ENCODE data around the gene RTL3. TPM values are rescaled to one million over a fixed set of nuclear protein-coding genes. Genes with fewer than 3 reads are reported as not detected.

RTL3 gene
- polyA plus RNA-seq, 3 donors = not detected

DNA sequence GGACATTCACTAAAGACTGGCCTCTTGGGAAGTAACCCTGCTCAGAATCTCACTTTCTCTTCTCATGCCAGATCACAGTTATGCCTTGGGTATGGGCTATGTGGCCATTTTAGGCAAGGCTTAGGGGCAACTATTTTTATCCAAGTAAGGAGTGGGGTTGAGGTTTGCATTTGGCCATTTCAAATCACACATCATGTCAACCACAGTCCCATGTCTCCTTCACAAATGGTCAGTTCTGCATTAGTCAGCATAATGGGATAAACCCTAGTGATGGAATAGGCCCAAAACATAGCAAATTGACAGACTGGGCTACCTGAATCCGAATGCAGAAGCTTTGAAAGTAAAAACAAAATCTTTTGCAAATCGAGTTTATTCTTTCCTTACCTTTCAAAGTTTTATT lies 827 bp upstream of the RTL3 start:
- Histone ChIP-seq H3K4me2 (replicated peaks; ENCODE audit: extremely low read depth, low read length, poor library complexity, severe bottlenecking) (no peak overlapping the region), H3K4me1 (ENCODE audit: control insufficient read depth in 1 of 2, insufficient read depth in 2 of 2, low read length in 2 of 2) (peaks cover 11 to 22% of the 10 kb centered on the region in 2 donors), H3K27ac (ENCODE audit: low read depth in 1 of 2, low read length in 2 of 2) (no peak overlapping the region), H3K9me3 (replicated peaks in 1 of 2; ENCODE audit: control insufficient read depth in 1 of 2, insufficient read depth in 1 of 2, low read length in 2 of 2) (no peaks in the 10 kb centered on the region), H3K9ac (ENCODE audit: insufficient read depth, low read length, poor library complexity, severe bottlenecking) (no peak overlapping the region), H4K20me1 (ENCODE audit: insufficient read depth, low read length) (no peaks in the 10 kb centered on the region), H2AFZ (ENCODE audit: insufficient read depth, low read depth, low read length, poor library complexity, severe bottlenecking) (no peak overlapping the region), H3K79me2 (ENCODE audit: insufficient read depth, low read length) (no peaks in the 10 kb centered on the region), H3K36me3 (replicated peaks in 1 of 2; ENCODE audit: control insufficient read depth in 1 of 2, insufficient read depth in 2 of 2, low read length in 2 of 2) (no peaks in the 10 kb centered on the region), H3K27me3 (ENCODE audit: control insufficient read depth in 2 of 2, insufficient read depth in 2 of 2, low read length in 2 of 2) (no peaks in the 10 kb centered on the region), H3K4me3 (replicated peaks in 1 of 3; ENCODE audit: low read depth in 2 of 3, low read length in 3 of 3) (no peak overlapping the region)
- Mint-ChIP-seq H3K9me3 (peaks cover 0 to 3% (median 0%) of the 10 kb centered on the region in 7 donors), H3K4me1 (peaks cover 26% of the 10 kb centered on the region), H3K27me3 (ENCODE audit: low read depth in 3 of 3) (peaks cover 0 to 13% (median 1%) of the 10 kb centered on the region in 3 donors), H3K36me3 (no peaks in the 10 kb centered on the region), H3K27ac (peak overlapping the region in 1 of 7 donors; percentile 33), H3K4me3 (no peak overlapping the region)
- DNase-seq = no peak
- TF ChIP-seq, protein P1, sequence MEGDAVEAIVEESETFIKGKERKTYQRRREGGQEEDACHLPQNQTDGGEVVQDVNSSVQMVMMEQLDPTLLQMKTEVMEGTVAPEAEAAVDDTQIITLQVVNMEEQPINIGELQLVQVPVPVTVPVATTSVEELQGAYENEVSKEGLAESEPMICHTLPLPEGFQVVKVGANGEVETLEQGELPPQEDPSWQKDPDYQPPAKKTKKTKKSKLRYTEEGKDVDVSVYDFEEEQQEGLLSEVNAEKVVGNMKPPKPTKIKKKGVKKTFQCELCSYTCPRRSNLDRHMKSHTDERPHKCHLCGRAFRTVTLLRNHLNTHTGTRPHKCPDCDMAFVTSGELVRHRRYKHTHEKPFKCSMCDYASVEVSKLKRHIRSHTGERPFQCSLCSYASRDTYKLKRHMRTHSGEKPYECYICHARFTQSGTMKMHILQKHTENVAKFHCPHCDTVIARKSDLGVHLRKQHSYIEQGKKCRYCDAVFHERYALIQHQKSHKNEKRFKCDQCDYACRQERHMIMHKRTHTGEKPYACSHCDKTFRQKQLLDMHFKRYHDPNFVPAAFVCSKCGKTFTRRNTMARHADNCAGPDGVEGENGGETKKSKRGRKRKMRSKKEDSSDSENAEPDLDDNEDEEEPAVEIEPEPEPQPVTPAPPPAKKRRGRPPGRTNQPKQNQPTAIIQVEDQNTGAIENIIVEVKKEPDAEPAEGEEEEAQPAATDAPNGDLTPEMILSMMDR (IDR thresholded peaks at IDR 0.05) = no peak
- intact Hi-C loops (cut with micrococcal nuclease) = no loop called here
- WGBS (ENCODE audit: insufficient coverage) = no CpG with 5 or more reads among the region's 2 CpGs

DNA sequence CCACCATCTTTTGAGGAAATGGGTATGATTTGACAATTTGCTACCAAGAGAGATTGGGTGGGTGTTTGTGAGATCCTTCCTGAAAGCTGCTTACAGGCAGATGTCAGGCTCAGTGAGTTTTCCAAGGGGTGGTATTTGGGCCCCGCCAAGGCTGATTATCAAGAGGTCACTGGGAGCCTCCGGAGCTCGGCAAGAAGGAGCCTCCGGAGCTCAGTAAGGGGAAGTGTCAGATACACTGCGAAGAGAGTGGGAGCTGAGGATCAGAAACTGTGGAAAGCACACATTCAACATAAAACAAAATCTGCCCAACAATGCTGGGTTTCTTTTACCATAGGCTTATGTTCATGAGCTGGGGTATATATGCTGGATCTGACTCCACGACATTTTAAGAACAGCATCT lies 714 bp downstream of the RTL3 start:
- Mint-ChIP-seq H3K27me3 (ENCODE audit: low read depth in 3 of 3) (peaks cover 0 to 13% (median 1%) of the 10 kb centered on the region in 3 donors), H3K27ac (peak overlapping the region in 5 of 7 donors; percentile 3 to 85 (median 50)), H3K4me1 (peaks cover 39% of the 10 kb centered on the region), H3K9me3 (peaks cover 0 to 3% (median 0%) of the 10 kb centered on the region in 7 donors), H3K4me3 (peak overlapping the region; percentile 68 to 89), H3K36me3 (no peaks in the 10 kb centered on the region)
- H3K9ac ChIP-seq (ENCODE audit: insufficient read depth, low read length, poor library complexity, severe bottlenecking) = no peak overlapping the region
- TF ChIP-seq, protein P1 (IDR thresholded peaks at IDR 0.05) = no peak
- no peaks in the 10 kb centered on the region for H3K36me3 ChIP-seq (replicated peaks in 1 of 2; ENCODE audit: control insufficient read depth in 1 of 2, insufficient read depth in 2 of 2, low read length in 2 of 2)
- H3K27ac ChIP-seq (ENCODE audit: low read depth in 1 of 2, low read length in 2 of 2) = peak overlapping the region in 1 of 2 donors; percentile 45
- H3K79me2 ChIP-seq (ENCODE audit: insufficient read depth, low read length) = no peaks in the 10 kb centered on the region
- H3K4me2 ChIP-seq (replicated peaks; ENCODE audit: extremely low read depth, low read length, poor library complexity, severe bottlenecking) = peak overlapping the region; percentile 43
- DNase-seq = peak in 1 of 3 donors; percentile 8
- no CpG with 5 or more reads among the region's 6 CpGs for WGBS (ENCODE audit: insufficient coverage)
- H4K20me1 ChIP-seq (ENCODE audit: insufficient read depth, low read length) = no peaks in the 10 kb centered on the region
- intact Hi-C loops (cut with micrococcal nuclease) = no loop called here
- H2AFZ ChIP-seq (ENCODE audit: insufficient read depth, low read depth, low read length, poor library complexity, severe bottlenecking) = peak overlapping the region; percentile 68
- no peaks in the 10 kb centered on the region for H3K27me3 ChIP-seq (ENCODE audit: control insufficient read depth in 2 of 2, insufficient read depth in 2 of 2, low read length in 2 of 2)
- H3K4me3 ChIP-seq (replicated peaks in 1 of 3; ENCODE audit: low read depth in 2 of 3, low read length in 3 of 3) = peak overlapping the region in 1 of 3 experiments; percentile 37
- peaks cover 19 to 28% of the 10 kb centered on the region in 2 donors for H3K4me1 ChIP-seq (ENCODE audit: control insufficient read depth in 1 of 2, insufficient read depth in 2 of 2, low read length in 2 of 2)
- no peaks in the 10 kb centered on the region for H3K9me3 ChIP-seq (replicated peaks in 1 of 2; ENCODE audit: control insufficient read depth in 1 of 2, insufficient read depth in 1 of 2, low read length in 2 of 2)
